Keratinocyte (primary cell): ENCODE results near the gene RAD23A. TPM values are rescaled to one million over a fixed set of nuclear protein-coding genes. Genes with fewer than 3 reads are reported as not detected.

Source experiments
- DNase-seq: peaks from one replicate; pipeline ENCODE4 v3.0.0-alpha.2; 2011; ENCODE audit warnings: low read depth, missing footprints, low spot score
- FAIRE-seq: peaks from 2 replicates; lab custom pipeline; 2011; peaks lifted over from hg19 to GRCh38; lab: Jason Lieb, UNC
- H2AFZ ChIP-seq: 2 replicates; pipeline ENCODE4 v1.6.0; 2012; ENCODE audit warnings: low read length, control low read depth, inconsistent platforms; ENCODE audit not compliant: control insufficient read depth
- H3K27ac ChIP-seq: 2 replicates; pipeline ENCODE4 v1.5.1; 2011; ENCODE audit warnings: low read length; ENCODE audit not compliant: control insufficient read depth, insufficient read depth
- H3K27me3 ChIP-seq: 3 replicates; pipeline ENCODE4 v1.6.0; 2011; ENCODE audit warnings: low read length; ENCODE audit not compliant: control insufficient read depth, insufficient read depth; ENCODE audit errors: extremely low read depth
- H3K36me3 ChIP-seq, 2 experiments: 2 replicates in 1 of 2; 3 replicates in 1 of 2; pipeline ENCODE4 v1.5.1; 2011; ENCODE audit warnings: low read length in 2 of 2, mild to moderate bottlenecking in 1 of 2; ENCODE audit not compliant: control insufficient read depth in 2 of 2, insufficient read depth in 2 of 2; ENCODE audit errors: extremely low read depth in 1 of 2
- H3K4me1 ChIP-seq: 3 replicates; pipeline ENCODE4 v1.5.1; 2011; ENCODE audit warnings: low read length; ENCODE audit not compliant: control insufficient read depth, insufficient read depth; ENCODE audit errors: extremely low read depth
- H3K4me2 ChIP-seq: 3 replicates; pipeline ENCODE4 v1.6.0; 2011; ENCODE audit warnings: low read depth, low read length; ENCODE audit not compliant: control insufficient read depth, insufficient read depth; ENCODE audit errors: extremely low read depth
- H3K4me3 ChIP-seq, 3 experiments: fragments of 200-600 bp in 1 of 3; sonication (generic) in 1 of 3; 2 replicates in 2 of 3; 3 replicates in 1 of 3; pipeline ENCODE4 v1.5.1; 2011 to 2016; ENCODE audit warnings: low read length in 3 of 3, mild to moderate bottlenecking in 3 of 3, control low read depth in 2 of 3, inconsistent platforms in 1 of 3, low read depth in 1 of 3, mixed read lengths in 1 of 3, mixed run types in 1 of 3, moderate library complexity in 1 of 3; ENCODE audit not compliant: control insufficient read depth in 2 of 3, insufficient read depth in 2 of 3; ENCODE audit errors: extremely low read depth in 1 of 3
- H3K79me2 ChIP-seq: 2 replicates; pipeline ENCODE4 v1.6.0; 2012; ENCODE audit warnings: low read length; ENCODE audit not compliant: control insufficient read depth, insufficient read depth
- H3K9ac ChIP-seq: 3 replicates; pipeline ENCODE4 v1.6.0; 2011; ENCODE audit warnings: low read length; ENCODE audit not compliant: control insufficient read depth, insufficient read depth; ENCODE audit errors: extremely low read depth
- H3K9me1 ChIP-seq: 3 replicates; pipeline ENCODE4 v1.6.0; 2011; ENCODE audit warnings: low read length; ENCODE audit not compliant: control insufficient read depth, insufficient read depth; ENCODE audit errors: extremely low read depth
- H3K9me3 ChIP-seq: 2 replicates; pipeline ENCODE4 v1.5.1; 2012; ENCODE audit warnings: low read depth, low read length; ENCODE audit not compliant: control insufficient read depth
- H4K20me1 ChIP-seq: 3 replicates; pipeline ENCODE4 v1.6.0; 2011; ENCODE audit warnings: low read length; ENCODE audit not compliant: control insufficient read depth, insufficient read depth; ENCODE audit errors: extremely low read depth
- CTCF ChIP-seq, 3 experiments: IDR thresholded peaks in 1 of 3; conservative IDR thresholded peaks in 1 of 3; optimal IDR thresholded peaks in 1 of 3; 2 replicates in 2 of 3; 3 replicates in 1 of 3; pipeline versions ENCODE3 to v1.5.1; 2011; ENCODE audit warnings: low read length in 3 of 3, mild to moderate bottlenecking in 3 of 3, moderate library complexity in 2 of 3, control low read depth in 1 of 3, inconsistent platforms in 1 of 3; ENCODE audit not compliant: insufficient read depth in 2 of 3; ENCODE audit errors: extremely low read depth in 1 of 3
- EZH2 ChIP-seq: IDR thresholded peaks from one replicate; pipeline ENCODE4 v1.6.1; 2012; ENCODE audit warnings: inconsistent platforms, mild to moderate bottlenecking, low read length, moderate library complexity
- dilution Hi-C: fragments of 300-500 bp; cut with MboI; formaldehyde crosslinking; loops from one replicate; pipeline ENCODE4 v1.7.0; 2020; ENCODE audit warnings: low sequenced_read_pairs; ENCODE audit not compliant: extremely low pct_ligation_motif_present
- polyA plus RNA-seq, 5 experiments: library from polyadenylated mRNA; depleted of rRNA in 3 of 5; stranded (reverse) in 3 of 5; stranded (forward) in 1 of 5; unstranded in 1 of 5; fragments of >200 nt; gene quantifications; 1 replicate in 1 of 5; 2 replicates in 3 of 5; 3 replicates in 1 of 5; pipeline versions ENCODE4 v1.2.1 to v1.2.3, GENCODE V29; 2011 to 2012; ENCODE audit warnings: missing spikeins in 2 of 5, low read depth in 1 of 5, low replicate concordance in 1 of 5

RAD23A gene
- polyA plus RNA-seq, 1 donor (not counting 4 experiments of a cell fraction or from before 2014, with no cell fraction given): 23.7 TPM

GRCh38 chr19:12983542-12984142 lies 38.0 kb downstream of the RAD23A start:
- dilution Hi-C loops: no loop called here

GRCh38 chr19:12984143-12984627 lies 38.5 kb downstream of the RAD23A start:
- FAIRE-seq (peak; percentile 68), DNase-seq (no peak)
- no peaks in the 10 kb centered on the region for H3K36me3 ChIP-seq
- H3K9me3 ChIP-seq: peaks cover 2% of the 10 kb centered on the region
- H4K20me1 ChIP-seq: no peaks in the 10 kb centered on the region
- no peak overlapping the region for H3K9ac ChIP-seq
- H3K4me3 ChIP-seq: no peak overlapping the region
- H3K9me1 ChIP-seq: no peaks in the 10 kb centered on the region
- no peaks in the 10 kb centered on the region for H3K27me3 ChIP-seq
- H3K27ac ChIP-seq: no peak overlapping the region
- H3K4me2 ChIP-seq: no peak overlapping the region
- H3K4me1 ChIP-seq: no peaks in the 10 kb centered on the region
- no peak overlapping the region for H2AFZ ChIP-seq
- H3K79me2 ChIP-seq: no peaks in the 10 kb centered on the region
- dilution Hi-C loops: no loop called here
- TF ChIP-seq CTCF (optimal IDR thresholded peaks at IDR 0.05 in 1 of 3, IDR thresholded peaks at IDR 0.05 in 1 of 3, conservative IDR thresholded peaks at IDR 0.05 in 1 of 3; ENCODE audit: extremely low read depth in 1 of 3, insufficient read depth in 2 of 3, low read length in 3 of 3): no peak
- TF ChIP-seq EZH2: no peak

More at GRCh38 chr19:12983542-12984142, 38.0 kb downstream of the RAD23A start:
- no peaks in the 10 kb centered on the region for H4K20me1 ChIP-seq
- H2AFZ ChIP-seq: no peak overlapping the region
- no peaks in the 10 kb centered on the region for H3K9me1 ChIP-seq
- peak overlapping the region in 2 of 3 experiments; percentile 7 to 17 for H3K4me3 ChIP-seq
- FAIRE-seq (no peak), DNase-seq (no peak)
- no peaks in the 10 kb centered on the region for H3K27me3 ChIP-seq
- no peaks in the 10 kb centered on the region for H3K4me1 ChIP-seq
- no peaks in the 10 kb centered on the region for H3K36me3 ChIP-seq
- H3K9ac ChIP-seq: peak overlapping the region; percentile 14
- H3K27ac ChIP-seq: no peak overlapping the region
- no peaks in the 10 kb centered on the region for H3K79me2 ChIP-seq
- no peaks in the 10 kb centered on the region for H3K9me3 ChIP-seq
- peak; percentile 77 to 91 (median 91) for TF ChIP-seq CTCF (optimal IDR thresholded peaks at IDR 0.05 in 1 of 3, IDR thresholded peaks at IDR 0.05 in 1 of 3, conservative IDR thresholded peaks at IDR 0.05 in 1 of 3; ENCODE audit: extremely low read depth in 1 of 3, insufficient read depth in 2 of 3, low read length in 3 of 3)
- TF ChIP-seq EZH2: no peak
- peak overlapping the region; percentile 41 for H3K4me2 ChIP-seq
